Esophagus muscularis mucosa (tissue), 4 donors: ENCODE measurements around the gene DHRS4.

ENCODE experiments used
- EP300 ChIP-seq: sonication (generic); formaldehyde crosslinking; IDR thresholded peaks from one replicate; pipeline ENCODE4 v1.6.1; 2017; ENCODE audit warnings: antibody characterized with exemption
- POLR2A ChIP-seq: fragments of 450-650 bp; IDR thresholded peaks from one replicate; pipeline ENCODE4 v1.6.1; 2017; ENCODE audit warnings: antibody characterized with exemption, moderate library complexity, mild to moderate bottlenecking, low read depth
- POLR2AphosphoS5 ChIP-seq, 2 donors: sonication (generic); formaldehyde crosslinking; IDR thresholded peaks; one replicate each; pipeline ENCODE4 v1.6.1; 2017; ENCODE audit warnings: antibody characterized with exemption in 2 of 2
- TF ChIP-seq, protein P1 (sequence below), 3 experiments: fragments of 200-600 bp in 2 of 3; fragments of 450-650 bp in 1 of 3; sonication (generic) in 2 of 3; IDR thresholded peaks; one replicate each; pipeline ENCODE4 v1.5.1; 2017 to 2019; ENCODE audit warnings: antibody characterized with exemption in 3 of 3, mild to moderate bottlenecking in 2 of 3, moderate library complexity in 1 of 3

DNA sequence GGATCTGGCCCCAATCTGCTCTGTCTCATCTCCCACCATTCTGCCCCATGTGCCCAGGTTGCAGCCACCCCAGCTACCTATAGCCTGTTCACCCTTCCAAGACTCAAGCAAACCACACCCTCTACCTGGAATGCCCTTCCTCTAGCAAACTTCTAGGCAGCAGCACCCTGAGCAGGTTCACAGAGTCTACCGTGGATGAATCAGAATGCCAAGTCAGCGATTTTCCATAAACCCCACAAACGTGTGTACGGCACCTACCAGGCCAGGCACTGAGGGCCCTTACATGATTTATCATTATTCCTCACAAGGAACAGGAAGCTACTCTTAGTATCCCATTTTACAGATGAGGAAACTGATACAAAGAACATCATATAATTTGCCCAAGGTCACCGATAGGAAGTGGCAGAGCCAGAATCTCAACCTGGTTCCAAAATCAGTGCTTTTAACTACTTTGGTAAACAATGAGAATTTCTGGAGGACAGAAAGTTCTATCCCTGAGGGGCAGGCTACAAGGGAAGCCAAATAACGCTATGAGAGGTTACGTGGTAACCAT lies 28.0 kb upstream of the DHRS4 start:
- TF ChIP-seq POLR2A: no peak
- TF ChIP-seq, protein P1, sequence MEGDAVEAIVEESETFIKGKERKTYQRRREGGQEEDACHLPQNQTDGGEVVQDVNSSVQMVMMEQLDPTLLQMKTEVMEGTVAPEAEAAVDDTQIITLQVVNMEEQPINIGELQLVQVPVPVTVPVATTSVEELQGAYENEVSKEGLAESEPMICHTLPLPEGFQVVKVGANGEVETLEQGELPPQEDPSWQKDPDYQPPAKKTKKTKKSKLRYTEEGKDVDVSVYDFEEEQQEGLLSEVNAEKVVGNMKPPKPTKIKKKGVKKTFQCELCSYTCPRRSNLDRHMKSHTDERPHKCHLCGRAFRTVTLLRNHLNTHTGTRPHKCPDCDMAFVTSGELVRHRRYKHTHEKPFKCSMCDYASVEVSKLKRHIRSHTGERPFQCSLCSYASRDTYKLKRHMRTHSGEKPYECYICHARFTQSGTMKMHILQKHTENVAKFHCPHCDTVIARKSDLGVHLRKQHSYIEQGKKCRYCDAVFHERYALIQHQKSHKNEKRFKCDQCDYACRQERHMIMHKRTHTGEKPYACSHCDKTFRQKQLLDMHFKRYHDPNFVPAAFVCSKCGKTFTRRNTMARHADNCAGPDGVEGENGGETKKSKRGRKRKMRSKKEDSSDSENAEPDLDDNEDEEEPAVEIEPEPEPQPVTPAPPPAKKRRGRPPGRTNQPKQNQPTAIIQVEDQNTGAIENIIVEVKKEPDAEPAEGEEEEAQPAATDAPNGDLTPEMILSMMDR (IDR thresholded peaks at IDR 0.05): no peak
- TF ChIP-seq POLR2AphosphoS5 (IDR thresholded peaks at IDR 0.05): no peak
- TF ChIP-seq EP300: no peak
